Subcutaneous abdominal adipose tissue (tissue), 5 donors: ENCODE results near the gene GPC1.

Experiments used
- H3K27ac ChIP-seq: one replicate; pipeline ENCODE4 v1.7.0; 2013; ENCODE audit warnings: low read depth, mild to moderate bottlenecking, inconsistent platforms, low read length, moderate library complexity
- H3K27me3 ChIP-seq, 5 donors: one replicate each; pipeline ENCODE4 v1.7.0; 2013; ENCODE audit warnings: low read length in 5 of 5, inconsistent platforms in 1 of 5; ENCODE audit not compliant: control insufficient read depth in 5 of 5, insufficient read depth in 4 of 5
- H3K36me3 ChIP-seq, 5 donors: one replicate each; pipeline ENCODE4 v1.7.0; 2013; ENCODE audit warnings: low read length in 5 of 5; ENCODE audit not compliant: control insufficient read depth in 5 of 5, insufficient read depth in 5 of 5
- H3K4me1 ChIP-seq, 5 donors: one replicate each; pipeline ENCODE4 v1.7.0; 2013; ENCODE audit warnings: low read length in 5 of 5, mild to moderate bottlenecking in 3 of 5, moderate library complexity in 1 of 5; ENCODE audit not compliant: control insufficient read depth in 5 of 5, insufficient read depth in 5 of 5
- H3K4me3 ChIP-seq, 5 donors: one replicate each; pipeline ENCODE4 v1.7.0; 2013; ENCODE audit warnings: low read length in 5 of 5, low read depth in 1 of 5
- H3K9ac ChIP-seq, 5 donors: one replicate each; pipeline ENCODE4 v1.7.0; 2013; ENCODE audit warnings: low read length in 5 of 5, mild to moderate bottlenecking in 4 of 5, moderate library complexity in 3 of 5
- H3K9me3 ChIP-seq, 5 donors: one replicate each; pipeline ENCODE4 v1.7.0; 2013; ENCODE audit warnings: low read length in 5 of 5; ENCODE audit not compliant: control insufficient read depth in 5 of 5
- donor health status: healthy.
- donor health status: healthy.
- donor health status: healthy.
- donor health status: healthy.
- donor health status: healthy.

The GPC1 gene

GRCh38 chr2:240423788-240424191, 11.7 kb upstream of the GPC1 start:
- Histone ChIP-seq H3K9ac (peak overlapping the region in 1 of 5 donors; percentile 5), H3K4me3 (peak overlapping the region in 1 of 5 donors; percentile 12), H3K27me3 (peaks cover 0 to 2% (median 0%) of the 10 kb centered on the region in 5 donors), H3K36me3 (no peaks in the 10 kb centered on the region), H3K4me1 (peaks cover 0 to 19% (median 12%) of the 10 kb centered on the region in 5 donors), H3K27ac (no peak overlapping the region), H3K9me3 (peaks cover 0 to 20% (median 16%) of the 10 kb centered on the region in 5 donors)

- Histone ChIP-seq H3K36me3 (no peaks in the 10 kb centered on the region), H3K4me3 (peak overlapping the region in 1 of 5 donors; percentile 12), H3K4me1 (peaks cover 0 to 15% (median 12%) of the 10 kb centered on the region in 5 donors), H3K9me3 (peaks cover 0 to 15% (median 12%) of the 10 kb centered on the region in 5 donors), H3K27ac (no peak overlapping the region), H3K9ac (peak overlapping the region in 1 of 5 donors; percentile 5), H3K27me3 (peaks cover 0 to 2% (median 0%) of the 10 kb centered on the region in 5 donors)
Observed at GRCh38 chr2:240424341-240425235, 10.9 kb upstream of the GPC1 start.

GRCh38 chr2:240425236-240425615, 10.2 kb upstream of the GPC1 start:
- no peak overlapping the region for H3K4me3 ChIP-seq
- H3K27me3 ChIP-seq: peaks cover 0 to 2% (median 0%) of the 10 kb centered on the region in 5 donors
- peaks cover 0 to 15% (median 12%) of the 10 kb centered on the region in 5 donors for H3K9me3 ChIP-seq
- peaks cover 0 to 14% (median 12%) of the 10 kb centered on the region in 5 donors for H3K4me1 ChIP-seq
- H3K36me3 ChIP-seq: no peaks in the 10 kb centered on the region
- H3K27ac ChIP-seq: no peak overlapping the region
- H3K9ac ChIP-seq: no peak overlapping the region

- no peak overlapping the region for H3K4me3 ChIP-seq
- peaks cover 0 to 14% (median 12%) of the 10 kb centered on the region in 5 donors for H3K4me1 ChIP-seq
- no peak overlapping the region for H3K9ac ChIP-seq
- H3K36me3 ChIP-seq: no peaks in the 10 kb centered on the region
- no peak overlapping the region for H3K27ac ChIP-seq
- peaks cover 0 to 14% (median 12%) of the 10 kb centered on the region in 5 donors for H3K9me3 ChIP-seq
- H3K27me3 ChIP-seq: peaks cover 0 to 2% (median 0%) of the 10 kb centered on the region in 5 donors
Observed at GRCh38 chr2:240425697-240426096, 9.8 kb upstream of the GPC1 start.

GRCh38 chr2:240426845-240427721, 8.4 kb upstream of the GPC1 start:
- Histone ChIP-seq H3K27ac (no peak overlapping the region), H3K27me3 (peaks cover 0 to 2% (median 0%) of the 10 kb centered on the region in 5 donors), H3K4me3 (no peak overlapping the region), H3K9ac (no peak overlapping the region), H3K9me3 (peaks cover 0 to 4% (median 2%) of the 10 kb centered on the region in 5 donors), H3K4me1 (peaks cover 0 to 24% (median 18%) of the 10 kb centered on the region in 5 donors), H3K36me3 (no peaks in the 10 kb centered on the region)

- H3K4me3 ChIP-seq: no peak overlapping the region
- peaks cover 0 to 4% (median 2%) of the 10 kb centered on the region in 5 donors for H3K9me3 ChIP-seq
- H3K27ac ChIP-seq: no peak overlapping the region
- peaks cover 0 to 24% (median 18%) of the 10 kb centered on the region in 5 donors for H3K4me1 ChIP-seq
- no peak overlapping the region for H3K9ac ChIP-seq
- no peaks in the 10 kb centered on the region for H3K36me3 ChIP-seq
- H3K27me3 ChIP-seq: peaks cover 0 to 3% (median 0%) of the 10 kb centered on the region in 5 donors
Observed at GRCh38 chr2:240427729-240428128, 7.7 kb upstream of the GPC1 start.

GRCh38 chr2:240428245-240428644, 7.2 kb upstream of the GPC1 start:
- H3K27me3 ChIP-seq: peaks cover 0 to 3% (median 0%) of the 10 kb centered on the region in 5 donors
- H3K4me1 ChIP-seq: peaks cover 0 to 25% (median 19%) of the 10 kb centered on the region in 5 donors
- H3K9me3 ChIP-seq: peaks cover 0 to 4% (median 2%) of the 10 kb centered on the region in 5 donors
- H3K4me3 ChIP-seq: no peak overlapping the region
- H3K36me3 ChIP-seq: no peaks in the 10 kb centered on the region
- H3K9ac ChIP-seq: no peak overlapping the region
- no peak overlapping the region for H3K27ac ChIP-seq

GRCh38 chr2:240429341-240429871, 6.1 kb upstream of the GPC1 start:
- Histone ChIP-seq H3K36me3 (no peaks in the 10 kb centered on the region), H3K27me3 (peaks cover 0 to 3% (median 0%) of the 10 kb centered on the region in 5 donors), H3K4me3 (no peak overlapping the region), H3K4me1 (peaks cover 1 to 28% (median 22%) of the 10 kb centered on the region in 5 donors), H3K9me3 (peaks cover 0 to 4% (median 0%) of the 10 kb centered on the region in 5 donors), H3K27ac (no peak overlapping the region), H3K9ac (no peak overlapping the region)

- Histone ChIP-seq H3K27me3 (peaks cover 0 to 3% (median 2%) of the 10 kb centered on the region in 5 donors), H3K4me1 (peaks cover 1 to 27% (median 24%) of the 10 kb centered on the region in 5 donors)
Observed at GRCh38 chr2:240429872-240430491, 5.5 kb upstream of the GPC1 start.

More at GRCh38 chr2:240429872-240430491, 5.5 kb upstream of the GPC1 start:
- Histone ChIP-seq H3K36me3 (no peaks in the 10 kb centered on the region), H3K9ac (no peak overlapping the region), H3K4me3 (no peak overlapping the region), H3K9me3 (peaks cover 0 to 4% (median 0%) of the 10 kb centered on the region in 5 donors), H3K27ac (no peak overlapping the region)
